Parathyroid adenoma (tissue), 2 donors: Measurements from ENCODE around the gene DGLUCY.
"Not testable (repeated sequence)": the region's sequence is repeated elsewhere in the genome, so short reads cannot be mapped to it uniquely, and the experiment has no call there.

Source experiments
- H2AFZ ChIP-seq: fragments of 300-600 bp; sonication (generic); one replicate; pipeline ENCODE4 v1.7.0; 2017; ENCODE audit warnings: antibody characterized with exemption, mild to moderate bottlenecking
- H3K27ac ChIP-seq: fragments of 300-600 bp; sonication (generic); one replicate; pipeline ENCODE4 v1.7.0; 2017
- H3K27me3 ChIP-seq: fragments of 300-600 bp; sonication (generic); one replicate; pipeline ENCODE4 v1.7.0; 2017; ENCODE audit warnings: low read length; ENCODE audit not compliant: control insufficient read depth, insufficient read depth
- H3K36me3 ChIP-seq: fragments of 300-600 bp; sonication (generic); one replicate; pipeline ENCODE4 v1.7.0; 2017; ENCODE audit warnings: low read length; ENCODE audit not compliant: control insufficient read depth, insufficient read depth
- H3K4me1 ChIP-seq: fragments of 300-600 bp; sonication (generic); one replicate; pipeline ENCODE4 v1.7.0; 2017; ENCODE audit warnings: control low read depth
- H3K4me2 ChIP-seq: fragments of 300-600 bp; sonication (generic); one replicate; pipeline ENCODE4 v1.7.0; 2017; ENCODE audit warnings: low read length
- H3K4me3 ChIP-seq: fragments of 300-600 bp; sonication (generic); one replicate; pipeline ENCODE4 v1.7.0; 2017; ENCODE audit warnings: low read depth, low read length
- H3K79me2 ChIP-seq: fragments of 300-600 bp; sonication (generic); one replicate; pipeline ENCODE4 v1.7.0; 2017; ENCODE audit warnings: control low read depth
- H3K9ac ChIP-seq: fragments of 300-600 bp; sonication (generic); one replicate; pipeline ENCODE4 v1.7.0; 2017; ENCODE audit warnings: mild to moderate bottlenecking
- H3K9me3 ChIP-seq: fragments of 300-600 bp; sonication (generic); one replicate; pipeline ENCODE4 v1.7.0; 2017; ENCODE audit warnings: low read length; ENCODE audit not compliant: control insufficient read depth
- TF ChIP-seq, protein P1 (sequence below): fragments of 300-600 bp; sonication (generic); IDR thresholded peaks from one replicate; pipeline ENCODE4 v1.7.0; 2017; ENCODE audit warnings: antibody characterized with exemption, mild to moderate bottlenecking
- donor health status: primary hyperparathyroidism.

The DGLUCY gene

DNA sequence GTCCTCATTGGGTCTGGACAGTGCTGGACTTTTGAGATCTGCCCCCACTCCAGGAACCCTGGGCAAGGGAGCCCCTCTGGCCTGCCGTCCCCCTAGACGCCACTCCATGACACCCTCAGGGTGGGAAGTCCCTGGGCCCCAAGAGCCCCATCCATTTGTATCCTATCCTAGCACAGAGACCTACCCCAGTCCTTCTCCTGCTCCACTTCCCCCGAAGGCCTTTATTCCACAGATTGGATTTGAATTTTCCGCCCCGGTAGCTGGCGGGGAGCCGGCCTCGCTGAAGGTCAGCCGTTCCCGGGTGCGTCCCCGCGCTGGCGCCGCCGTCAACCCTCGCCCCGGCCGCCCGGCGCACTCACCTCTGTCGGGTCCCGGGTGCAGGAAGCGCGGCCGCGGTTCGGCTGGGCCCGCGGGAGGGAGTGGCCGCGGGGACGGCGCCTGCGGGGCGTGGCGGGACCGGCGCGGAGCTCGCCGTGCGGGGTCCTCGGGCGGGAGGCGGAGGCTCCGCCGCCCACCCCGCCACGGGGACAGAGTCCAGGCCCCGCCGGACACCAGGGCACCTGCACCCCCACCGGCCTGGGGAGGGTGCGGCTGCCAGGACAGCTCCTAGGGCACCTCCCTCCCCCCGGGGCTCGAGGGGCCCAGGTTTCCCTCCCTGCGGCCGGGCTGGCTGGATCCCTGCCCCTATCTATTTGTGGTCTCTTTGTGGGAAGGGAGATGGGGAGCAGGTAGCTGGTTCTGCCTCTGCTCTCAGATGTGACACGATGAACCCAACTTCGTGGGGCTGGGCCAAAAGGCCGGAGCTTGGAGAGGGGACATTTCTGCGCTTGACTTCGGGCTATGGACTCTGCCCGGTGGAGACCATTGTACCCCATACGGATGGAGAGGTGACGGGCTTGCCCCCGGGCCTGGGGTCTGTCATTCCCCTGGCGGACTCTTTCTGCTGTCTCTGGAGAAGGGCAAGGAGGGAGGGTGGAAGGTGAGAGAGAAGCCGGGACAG is 150.6 kb downstream of the DGLUCY start:
- Histone ChIP-seq H3K9ac (no peak overlapping the region), H3K79me2 (no peaks in the 10 kb centered on the region), H3K4me1 (peaks cover 10% of the 10 kb centered on the region), H3K36me3 (no peaks in the 10 kb centered on the region), H3K9me3 (no peaks in the 10 kb centered on the region), H2AFZ (peak overlapping the region; percentile 87), H3K27ac (no peak overlapping the region), H3K4me2 (peak overlapping the region; percentile 92), H3K4me3 (peak overlapping the region; percentile 45), H3K27me3 (no peaks in the 10 kb centered on the region)
- TF ChIP-seq, protein P1, sequence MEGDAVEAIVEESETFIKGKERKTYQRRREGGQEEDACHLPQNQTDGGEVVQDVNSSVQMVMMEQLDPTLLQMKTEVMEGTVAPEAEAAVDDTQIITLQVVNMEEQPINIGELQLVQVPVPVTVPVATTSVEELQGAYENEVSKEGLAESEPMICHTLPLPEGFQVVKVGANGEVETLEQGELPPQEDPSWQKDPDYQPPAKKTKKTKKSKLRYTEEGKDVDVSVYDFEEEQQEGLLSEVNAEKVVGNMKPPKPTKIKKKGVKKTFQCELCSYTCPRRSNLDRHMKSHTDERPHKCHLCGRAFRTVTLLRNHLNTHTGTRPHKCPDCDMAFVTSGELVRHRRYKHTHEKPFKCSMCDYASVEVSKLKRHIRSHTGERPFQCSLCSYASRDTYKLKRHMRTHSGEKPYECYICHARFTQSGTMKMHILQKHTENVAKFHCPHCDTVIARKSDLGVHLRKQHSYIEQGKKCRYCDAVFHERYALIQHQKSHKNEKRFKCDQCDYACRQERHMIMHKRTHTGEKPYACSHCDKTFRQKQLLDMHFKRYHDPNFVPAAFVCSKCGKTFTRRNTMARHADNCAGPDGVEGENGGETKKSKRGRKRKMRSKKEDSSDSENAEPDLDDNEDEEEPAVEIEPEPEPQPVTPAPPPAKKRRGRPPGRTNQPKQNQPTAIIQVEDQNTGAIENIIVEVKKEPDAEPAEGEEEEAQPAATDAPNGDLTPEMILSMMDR: no peak

GRCh38 chr14:91265404-91265803 is 151.5 kb downstream of the DGLUCY start:
- no peaks in the 10 kb centered on the region for H3K27me3 ChIP-seq
- H3K27ac ChIP-seq: no peak overlapping the region

DNA sequence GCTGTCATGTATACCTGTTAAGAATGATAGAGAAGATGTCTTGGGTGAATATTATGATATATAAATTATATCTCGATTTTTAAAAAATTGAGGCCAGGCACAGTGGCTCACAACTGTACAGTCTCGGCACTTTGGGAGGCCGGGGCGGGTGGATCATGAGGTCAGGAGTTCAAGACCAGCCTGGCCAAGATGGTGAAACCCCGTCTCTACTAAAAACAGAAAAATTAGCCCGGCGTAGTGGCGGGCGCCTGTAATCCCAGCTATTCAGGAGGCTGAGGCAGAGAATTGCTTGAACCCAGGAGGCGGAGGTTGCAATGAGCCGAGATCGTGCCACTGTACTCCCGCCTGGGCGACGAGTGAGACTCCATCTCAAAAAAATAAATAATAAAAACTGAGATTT is 152.4 kb downstream of the DGLUCY start:
- H3K79me2 ChIP-seq, H3K4me2 ChIP-seq, H3K9ac ChIP-seq, H3K36me3 ChIP-seq, H3K4me3 ChIP-seq, H3K27me3 ChIP-seq, H3K27ac ChIP-seq, H2AFZ ChIP-seq, H3K9me3 ChIP-seq: not testable (repeated sequence)
- H3K4me1 ChIP-seq: peaks cover 20% of the 10 kb centered on the region

More at GRCh38 chr14:91265404-91265803, 151.5 kb downstream of the DGLUCY start:
- Histone ChIP-seq H3K4me3 (no peak overlapping the region), H3K36me3 (no peaks in the 10 kb centered on the region), H3K4me2 (no peak overlapping the region), H2AFZ (no peak overlapping the region), H3K4me1 (peaks cover 20% of the 10 kb centered on the region), H3K9me3 (no peaks in the 10 kb centered on the region), H3K79me2 (no peaks in the 10 kb centered on the region), H3K9ac (no peak overlapping the region)
- TF ChIP-seq, protein P1: no peak

- H3K36me3 ChIP-seq: no peaks in the 10 kb centered on the region
- no peak overlapping the region for H3K4me3 ChIP-seq
- H2AFZ ChIP-seq: no peak overlapping the region
- no peaks in the 10 kb centered on the region for H3K27me3 ChIP-seq
- H3K9ac ChIP-seq: no peak overlapping the region
- no peaks in the 10 kb centered on the region for H3K9me3 ChIP-seq
- H3K27ac ChIP-seq: no peak overlapping the region
- H3K79me2 ChIP-seq: no peaks in the 10 kb centered on the region
- peaks cover 20% of the 10 kb centered on the region for H3K4me1 ChIP-seq
- TF ChIP-seq, protein P1: no peak
- no peak overlapping the region for H3K4me2 ChIP-seq
Measured at GRCh38 chr14:91267965-91268437, 154.1 kb downstream of the DGLUCY start.

DNA sequence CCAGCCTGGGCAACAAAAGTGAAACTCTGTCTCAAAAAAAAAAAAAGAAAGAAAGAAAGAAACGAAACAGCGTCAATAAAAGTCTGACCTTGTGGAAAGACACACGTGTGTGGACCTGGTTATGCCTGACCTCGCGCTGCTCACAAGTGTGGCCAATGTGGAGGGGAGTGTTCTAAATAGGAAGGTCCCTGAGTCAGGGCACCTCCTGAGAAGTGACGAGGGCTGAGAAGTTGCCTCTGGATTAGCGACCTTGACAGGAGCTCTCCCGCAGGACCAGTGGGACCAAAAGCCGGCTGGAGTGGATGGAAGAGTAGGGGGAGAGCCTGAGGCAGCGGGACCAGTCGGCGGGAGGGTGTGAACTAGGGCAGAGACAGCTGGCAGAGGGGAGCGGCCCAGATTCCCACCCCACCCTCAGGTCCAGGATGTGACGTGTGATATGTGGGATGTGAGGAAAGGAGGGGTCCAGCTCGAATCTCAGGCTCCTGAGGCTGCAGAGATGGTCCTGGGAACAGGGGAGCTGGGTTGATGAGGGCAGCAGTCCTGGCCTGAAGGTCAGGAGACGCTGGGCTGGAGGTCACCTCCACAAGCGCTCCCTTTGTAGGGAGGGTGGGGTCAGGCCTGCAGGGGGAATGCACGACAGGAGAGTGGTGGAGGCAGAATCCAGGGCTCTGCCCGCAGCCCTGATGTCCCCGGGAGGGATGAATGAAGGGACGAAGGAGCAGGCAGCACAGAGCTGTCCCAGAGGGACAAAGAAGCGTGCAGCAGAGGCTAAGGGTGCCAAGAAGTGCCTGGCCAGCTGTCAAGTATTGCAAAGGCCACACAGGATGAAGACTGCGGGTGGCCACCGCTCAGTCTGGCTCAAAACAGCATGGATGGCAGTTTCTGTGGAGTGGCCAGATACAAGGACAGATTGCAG is 155.5 kb downstream of the DGLUCY start:
- H3K79me2 ChIP-seq: no peaks in the 10 kb centered on the region
- peak overlapping the region; percentile 81 for H3K27ac ChIP-seq
- H3K4me1 ChIP-seq: peaks cover 17% of the 10 kb centered on the region
- H3K36me3 ChIP-seq: no peaks in the 10 kb centered on the region
- H3K4me2 ChIP-seq: peak overlapping the region; percentile 41
- no peaks in the 10 kb centered on the region for H3K27me3 ChIP-seq
- TF ChIP-seq, protein P1: no peak
- no peak overlapping the region for H3K9ac ChIP-seq
- H2AFZ ChIP-seq: peak overlapping the region; percentile 85
- no peak overlapping the region for H3K4me3 ChIP-seq
- no peaks in the 10 kb centered on the region for H3K9me3 ChIP-seq
